Activated CD4-positive, alpha-beta T cell treated with anti-CD3 and anti-CD28 coated beads, Interleukin-2, amount 50 U/mL, for 16 hours (primary cell): ENCODE measurements around the gene CD19.

Experiments used
- DNase-seq: peaks from one replicate; pipeline ENCODE4 v3.0.0-alpha.2; 2020

Gene CD19

GRCh38 chr16:28983644-28984043 lies 51.9 kb downstream of the CD19 start:
- DNase-seq = no peak

GRCh38 chr16:28984091-28984490 lies 52.3 kb downstream of the CD19 start:
- DNase-seq = no peak

- DNase-seq = peak; percentile 83
Measured at GRCh38 chr16:28984619-28985135, 52.9 kb downstream of the CD19 start, which contains the start of gene LAT. TSS of gene LAT (plus strand) at chr16:28985052. CDS start at chr16:28985418, 366 bp downstream.

- no peak for DNase-seq
Measured at GRCh38 chr16:28985211-28986041, 53.7 kb downstream of the CD19 start.

GRCh38 chr16:28986046-28986445 lies 54.3 kb downstream of the CD19 start:
- DNase-seq = no peak

GRCh38 chr16:28986492-28986891 lies 54.7 kb downstream of the CD19 start:
- DNase-seq = no peak

- DNase-seq = no peak
Measured at GRCh38 chr16:28987170-28987853, 55.5 kb downstream of the CD19 start.
